ENCODE data around the gene STRIT1.

DNA sequence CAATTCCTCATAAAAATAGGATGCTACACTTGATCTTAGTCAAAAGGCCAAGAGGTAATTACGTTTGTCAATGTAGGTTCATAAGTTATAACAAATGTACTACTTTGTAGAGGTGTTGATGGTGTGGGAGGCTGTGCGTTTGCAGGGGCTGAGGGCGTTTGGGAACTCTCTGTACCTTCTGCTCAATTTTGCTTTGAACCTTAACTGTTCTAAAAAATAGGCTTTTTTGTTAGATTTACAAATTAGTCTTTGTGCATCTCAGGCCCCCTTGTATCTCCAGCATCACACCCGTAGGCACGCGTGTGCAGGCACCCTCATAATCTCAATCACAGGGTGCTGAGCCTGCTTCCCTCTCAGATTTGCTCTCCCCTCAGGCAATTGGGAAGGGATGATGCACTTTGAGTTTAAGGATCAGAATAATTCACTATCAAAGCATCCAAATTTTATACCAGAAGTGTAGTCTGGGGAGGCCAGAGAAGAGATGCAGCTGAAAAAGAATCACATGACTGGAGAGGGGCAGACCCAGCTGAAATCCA is 36.1 kb upstream of the STRIT1 start:
- TF ChIP-seq, protein P1, sequence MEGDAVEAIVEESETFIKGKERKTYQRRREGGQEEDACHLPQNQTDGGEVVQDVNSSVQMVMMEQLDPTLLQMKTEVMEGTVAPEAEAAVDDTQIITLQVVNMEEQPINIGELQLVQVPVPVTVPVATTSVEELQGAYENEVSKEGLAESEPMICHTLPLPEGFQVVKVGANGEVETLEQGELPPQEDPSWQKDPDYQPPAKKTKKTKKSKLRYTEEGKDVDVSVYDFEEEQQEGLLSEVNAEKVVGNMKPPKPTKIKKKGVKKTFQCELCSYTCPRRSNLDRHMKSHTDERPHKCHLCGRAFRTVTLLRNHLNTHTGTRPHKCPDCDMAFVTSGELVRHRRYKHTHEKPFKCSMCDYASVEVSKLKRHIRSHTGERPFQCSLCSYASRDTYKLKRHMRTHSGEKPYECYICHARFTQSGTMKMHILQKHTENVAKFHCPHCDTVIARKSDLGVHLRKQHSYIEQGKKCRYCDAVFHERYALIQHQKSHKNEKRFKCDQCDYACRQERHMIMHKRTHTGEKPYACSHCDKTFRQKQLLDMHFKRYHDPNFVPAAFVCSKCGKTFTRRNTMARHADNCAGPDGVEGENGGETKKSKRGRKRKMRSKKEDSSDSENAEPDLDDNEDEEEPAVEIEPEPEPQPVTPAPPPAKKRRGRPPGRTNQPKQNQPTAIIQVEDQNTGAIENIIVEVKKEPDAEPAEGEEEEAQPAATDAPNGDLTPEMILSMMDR (IDR thresholded peaks at IDR 0.05) = no peak
- no peak for TF ChIP-seq SIN3A (IDR thresholded peaks at IDR 0.05; ENCODE audit: borderline replicate concordance, insufficient read depth, low read depth, low read length)

All from Panc1 (cell line).